NCI-H226 (cell line): Measurements from ENCODE around the gene LAMTOR1.
A peak's percentile ranks its signal among the peaks of the same experiment; 100 is the strongest.
"Not testable (repeated sequence)": the region's sequence is repeated elsewhere in the genome, so short reads cannot be mapped to it uniquely, and the experiment has no call there.

Source experiments
- DNase-seq: peaks from one replicate; pipeline ENCODE4 v3.0.0-alpha.2; 2015

LAMTOR1 gene

GRCh38 chr11:72102946-72103753, at the start of gene LAMTOR1:
Gene LAMTOR1, minus strand, starts transcription at chr11:72103297. Its CDS starts 73 bp downstream, at chr11:72103224.
- peak; percentile 97 for DNase-seq

GRCh38 chr11:72150882-72151281, 47.8 kb upstream of the LAMTOR1 start:
- no peak for DNase-seq

- DNase-seq = no peak
Measured at GRCh38 chr11:72146625-72147024, 43.5 kb upstream of the LAMTOR1 start.

- DNase-seq = peak; percentile 77
Measured at GRCh38 chr11:72144807-72145565, 41.9 kb upstream of the LAMTOR1 start.

GRCh38 chr11:72142543-72142942, 39.4 kb upstream of the LAMTOR1 start:
- DNase-seq = peak; percentile 38

GRCh38 chr11:72142086-72142485, 39.0 kb upstream of the LAMTOR1 start:
- DNase-seq = peak; percentile 48

GRCh38 chr11:72141066-72141465, 38.0 kb upstream of the LAMTOR1 start:
- peak; percentile 92 for DNase-seq

GRCh38 chr11:72140661-72141060, 37.6 kb upstream of the LAMTOR1 start:
- peak; percentile 10 for DNase-seq

GRCh38 chr11:72139500-72139899, 36.4 kb upstream of the LAMTOR1 start:
- no peak for DNase-seq

- DNase-seq = no peak
Measured at GRCh38 chr11:72138821-72139390, 35.8 kb upstream of the LAMTOR1 start.

- DNase-seq = no peak
Measured at GRCh38 chr11:72136684-72137262, 33.7 kb upstream of the LAMTOR1 start.

GRCh38 chr11:72135891-72136683, 33.0 kb upstream of the LAMTOR1 start:
- DNase-seq = no peak

GRCh38 chr11:72135473-72135872, 32.4 kb upstream of the LAMTOR1 start, which contains the start of gene FOLR3:
Gene FOLR3, plus strand, starts transcription at chr11:72135725. Its CDS starts 228 bp downstream, at chr11:72135953.
- DNase-seq = not testable (repeated sequence)

- no peak for DNase-seq
Measured at GRCh38 chr11:72132646-72133045, 29.5 kb upstream of the LAMTOR1 start.

GRCh38 chr11:72129381-72129780, 26.3 kb upstream of the LAMTOR1 start:
- DNase-seq = no peak

GRCh38 chr11:72127923-72128322, 24.8 kb upstream of the LAMTOR1 start:
- DNase-seq = no peak

- DNase-seq = no peak
Measured at GRCh38 chr11:72125956-72126355, 22.9 kb upstream of the LAMTOR1 start.

- no peak for DNase-seq
Measured at GRCh38 chr11:72124046-72124445, 20.9 kb upstream of the LAMTOR1 start.

- no peak for DNase-seq
Measured at GRCh38 chr11:72123117-72123653, 20.1 kb upstream of the LAMTOR1 start.

- DNase-seq = no peak
Measured at GRCh38 chr11:72122607-72123006, 19.5 kb upstream of the LAMTOR1 start.

GRCh38 chr11:72120930-72121329, 17.8 kb upstream of the LAMTOR1 start:
- DNase-seq = no peak

- no peak for DNase-seq
Measured at GRCh38 chr11:72119198-72119597, 16.1 kb upstream of the LAMTOR1 start.
